Glutamatergic neuron (in vitro differentiated cells): ENCODE results near the gene IFT25. TPM values are rescaled to one million over a fixed set of nuclear protein-coding genes. Genes with fewer than 3 reads are reported as not detected.
"Not testable (repeated sequence)": the region's sequence is repeated elsewhere in the genome, so short reads cannot be mapped to it uniquely, and the experiment has no call there.

ENCODE experiments used
- DNase-seq: peaks from one replicate; pipeline ENCODE4 v3.0.0; 2022
- H3K27ac Mint-ChIP-seq: one replicate; pipeline ENCODE4 v1.8.0; 2020; ENCODE audit warnings: mild to moderate bottlenecking, mixed read lengths, inconsistent platforms; ENCODE audit not compliant: unreplicated experiment
- H3K27me3 Mint-ChIP-seq: one replicate; pipeline ENCODE4 v1.8.0; 2020; ENCODE audit warnings: mild to moderate bottlenecking, moderate library complexity, mixed read lengths, inconsistent platforms; ENCODE audit not compliant: unreplicated experiment
- H3K36me3 Mint-ChIP-seq: one replicate; pipeline ENCODE4 v1.8.0; 2020; ENCODE audit warnings: mild to moderate bottlenecking, mixed read lengths, inconsistent platforms; ENCODE audit not compliant: unreplicated experiment
- H3K4me1 Mint-ChIP-seq: one replicate; pipeline ENCODE4 v1.8.0; 2020; ENCODE audit warnings: mild to moderate bottlenecking, low read depth, mixed read lengths, inconsistent platforms; ENCODE audit not compliant: unreplicated experiment
- H3K4me3 Mint-ChIP-seq: one replicate; pipeline ENCODE4 v1.8.0; 2020; ENCODE audit warnings: mild to moderate bottlenecking, mixed read lengths, inconsistent platforms; ENCODE audit not compliant: unreplicated experiment
- H3K9me3 Mint-ChIP-seq: one replicate; pipeline ENCODE4 v1.8.0; 2020; ENCODE audit warnings: mild to moderate bottlenecking, moderate library complexity, mixed read lengths, inconsistent platforms; ENCODE audit not compliant: unreplicated experiment
- total RNA-seq: library from RNA; stranded (reverse); fragmentation: NEBNext Ultra II Directional; extraction: Animal tissue kit (Norgen Biotek cat#: 25700); gene quantifications from one replicate; pipeline ENCODE4 v1.2.1, GENCODE V29; 2021; ENCODE audit not compliant: unreplicated experiment
- TF ChIP-seq, protein P1 (sequence below): fragments of 200-600 bp; sonication (generic); IDR thresholded peaks from one replicate; pipeline ENCODE4 v1.5.0; 2021; ENCODE audit not compliant: partially characterized antibody, unreplicated experiment

IFT25 gene
- total RNA-seq, 1 donor from 2014 or later = 11.3 TPM

DNA sequence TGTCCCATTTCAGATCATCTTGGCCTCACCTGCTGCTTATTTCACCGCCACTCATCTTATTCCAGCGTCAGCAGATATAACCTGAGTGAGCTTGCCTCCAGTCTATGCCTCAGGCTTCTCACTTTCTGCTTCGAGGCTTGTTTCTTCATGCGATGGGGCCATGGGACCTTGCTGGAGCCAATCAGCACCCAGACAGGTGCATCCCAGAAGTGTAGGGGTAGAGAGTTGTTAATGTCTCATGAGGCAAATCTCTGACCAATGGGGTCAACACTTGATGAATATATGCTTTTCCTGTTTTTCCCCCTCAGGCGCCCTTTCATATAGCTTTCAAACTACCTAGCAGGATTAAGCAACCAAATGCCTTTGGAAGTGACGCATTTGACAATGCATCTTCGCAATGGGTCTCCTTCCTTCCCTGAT lies 55.0 kb downstream of the IFT25 start:
- H3K9me3 Mint-ChIP-seq = peaks cover 3% of the 10 kb centered on the region
- no peak overlapping the region for H3K27ac Mint-ChIP-seq
- TF ChIP-seq, protein P1, sequence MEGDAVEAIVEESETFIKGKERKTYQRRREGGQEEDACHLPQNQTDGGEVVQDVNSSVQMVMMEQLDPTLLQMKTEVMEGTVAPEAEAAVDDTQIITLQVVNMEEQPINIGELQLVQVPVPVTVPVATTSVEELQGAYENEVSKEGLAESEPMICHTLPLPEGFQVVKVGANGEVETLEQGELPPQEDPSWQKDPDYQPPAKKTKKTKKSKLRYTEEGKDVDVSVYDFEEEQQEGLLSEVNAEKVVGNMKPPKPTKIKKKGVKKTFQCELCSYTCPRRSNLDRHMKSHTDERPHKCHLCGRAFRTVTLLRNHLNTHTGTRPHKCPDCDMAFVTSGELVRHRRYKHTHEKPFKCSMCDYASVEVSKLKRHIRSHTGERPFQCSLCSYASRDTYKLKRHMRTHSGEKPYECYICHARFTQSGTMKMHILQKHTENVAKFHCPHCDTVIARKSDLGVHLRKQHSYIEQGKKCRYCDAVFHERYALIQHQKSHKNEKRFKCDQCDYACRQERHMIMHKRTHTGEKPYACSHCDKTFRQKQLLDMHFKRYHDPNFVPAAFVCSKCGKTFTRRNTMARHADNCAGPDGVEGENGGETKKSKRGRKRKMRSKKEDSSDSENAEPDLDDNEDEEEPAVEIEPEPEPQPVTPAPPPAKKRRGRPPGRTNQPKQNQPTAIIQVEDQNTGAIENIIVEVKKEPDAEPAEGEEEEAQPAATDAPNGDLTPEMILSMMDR = no peak
- H3K36me3 Mint-ChIP-seq = no peaks in the 10 kb centered on the region
- DNase-seq = no peak
- peak overlapping the region; percentile 97 for H3K4me3 Mint-ChIP-seq
- peaks cover 3% of the 10 kb centered on the region for H3K4me1 Mint-ChIP-seq
- no peaks in the 10 kb centered on the region for H3K27me3 Mint-ChIP-seq

DNA sequence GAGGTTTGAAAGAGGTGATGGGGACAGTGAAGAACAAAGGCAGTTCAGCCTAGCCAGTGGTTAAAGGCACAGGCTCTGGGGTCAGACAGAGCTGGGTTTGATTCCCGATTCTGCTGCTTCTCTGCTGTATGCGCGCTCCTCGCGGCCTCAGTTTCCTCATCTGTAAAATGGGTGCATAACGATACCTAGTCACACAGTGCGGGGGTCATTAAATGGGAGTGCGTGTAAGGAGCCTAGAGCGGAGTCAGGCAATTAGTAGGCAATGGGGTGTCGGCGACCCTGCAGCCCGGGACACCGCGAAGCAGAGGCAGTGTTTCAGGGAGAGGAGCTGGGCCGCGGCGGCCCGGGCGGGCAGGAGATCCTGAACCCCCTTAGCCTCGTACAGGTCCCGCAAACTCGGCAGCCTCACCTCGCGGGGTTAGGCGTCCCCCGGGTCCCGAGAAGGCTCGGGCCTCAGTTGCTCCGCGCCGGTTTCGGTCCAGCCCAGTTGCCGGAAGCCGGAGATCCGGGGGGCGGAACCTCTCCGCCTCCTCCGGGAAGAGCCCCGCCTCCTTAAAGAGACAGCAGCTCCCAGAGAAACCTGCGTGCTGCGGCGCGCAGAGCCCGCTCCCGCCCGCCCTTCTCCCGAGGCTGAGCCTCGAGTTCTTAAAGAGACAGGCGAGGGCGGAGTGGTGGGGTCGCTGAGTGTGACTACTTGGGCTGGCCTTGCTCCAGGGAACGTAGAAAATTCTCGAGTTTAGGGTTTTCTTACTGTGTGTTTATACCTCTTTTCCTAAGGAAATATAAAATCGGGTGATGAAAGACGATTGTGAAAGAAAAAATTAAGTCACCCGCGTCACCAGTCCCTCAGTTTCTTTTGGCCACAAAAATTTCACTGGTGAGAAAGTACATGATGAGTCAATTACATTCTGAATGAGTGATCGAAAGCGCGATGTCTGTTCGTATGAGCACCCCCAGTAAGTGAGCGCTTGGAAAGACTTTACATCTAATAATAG lies 55.9 kb downstream of the IFT25 start, which contains the start of gene YIPF1:
Gene YIPF1 (minus strand): TSS at position 494 of the 995 bp plus-strand sequence. CDS start 860 bp downstream, outside the sequence.
- H3K27ac Mint-ChIP-seq = peak within 1 kb of the TSS; percentile 78

GRCh38 chr1:53888681-53889080 lies 56.8 kb downstream of the IFT25 start:
- Mint-ChIP-seq H3K4me3 (peak overlapping the region; percentile 97), H3K36me3 (no peaks in the 10 kb centered on the region), H3K9me3 (peaks cover 3% of the 10 kb centered on the region), H3K4me1 (peaks cover 3% of the 10 kb centered on the region), H3K27me3 (no peaks in the 10 kb centered on the region), H3K27ac (no peak overlapping the region)
- no peak for DNase-seq
- TF ChIP-seq, protein P1 = no peak

More for the DNA sequence above, 55.9 kb downstream of the IFT25 start, which contains the start of gene YIPF1:
- no peaks in the 10 kb centered on the region for H3K36me3 Mint-ChIP-seq
- H3K27me3 Mint-ChIP-seq = no peaks in the 10 kb centered on the region
- TF ChIP-seq, protein P1 = no peak
- peak; percentile 87 for DNase-seq
- H3K9me3 Mint-ChIP-seq = peaks cover 3% of the 10 kb centered on the region
- H3K4me3 Mint-ChIP-seq = peak within 1 kb of the TSS; percentile 97
- H3K4me1 Mint-ChIP-seq = peaks cover 3% of the 10 kb centered on the region

- not testable (repeated sequence) for H3K4me3 Mint-ChIP-seq, H3K27me3 Mint-ChIP-seq, H3K4me1 Mint-ChIP-seq, H3K36me3 Mint-ChIP-seq, H3K9me3 Mint-ChIP-seq, H3K27ac Mint-ChIP-seq, DNase-seq
Observed at GRCh38 chr1:53883600-53883999, 61.9 kb downstream of the IFT25 start.

- not testable (repeated sequence) for DNase-seq, H3K27ac Mint-ChIP-seq, H3K4me1 Mint-ChIP-seq, H3K9me3 Mint-ChIP-seq, H3K36me3 Mint-ChIP-seq, H3K27me3 Mint-ChIP-seq, H3K4me3 Mint-ChIP-seq
Observed at GRCh38 chr1:53881853-53882252, 63.6 kb downstream of the IFT25 start.
